DOHH2 (cell line): Measurements from ENCODE around the gene RPS6KA4.

Experiments
- EZH2phosphoT487 ChIP-seq: fragments of 200-600 bp; sonication (generic); IDR thresholded peaks from 2 replicates; pipeline ENCODE4 v1.6.1; 2017; ENCODE audit warnings: borderline replicate concordance, mild to moderate bottlenecking, antibody characterized with exemption, low read length, moderate library complexity, mixed read lengths
- TF ChIP-seq, protein P1 (sequence below): fragments of 200-600 bp; sonication (generic); IDR thresholded peaks from one replicate; pipeline ENCODE4 v1.5.1; 2014; ENCODE audit warnings: antibody characterized with exemption, mild to moderate bottlenecking, low read depth, low read length; ENCODE audit not compliant: poor library complexity, severe bottlenecking

DNA sequence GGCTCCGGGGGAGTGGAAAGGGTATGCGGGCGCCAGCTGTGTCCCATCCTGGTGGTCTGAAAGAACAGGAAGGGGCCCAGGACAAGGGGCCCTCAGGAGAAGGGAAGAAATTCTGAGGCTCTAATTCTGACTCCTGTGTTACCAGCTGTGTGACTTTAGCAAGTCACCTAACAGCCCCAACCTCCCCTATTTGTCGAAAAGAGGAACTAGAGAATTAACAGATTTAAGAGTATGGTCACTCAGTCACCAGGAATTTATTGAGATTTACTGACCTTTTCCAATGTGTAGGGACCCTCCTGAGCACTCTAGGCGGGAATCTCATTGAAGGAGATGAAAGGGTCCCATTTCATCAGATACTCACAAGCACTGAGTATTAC lies 14.6 kb downstream of the RPS6KA4 start:
- TF ChIP-seq, protein P1, sequence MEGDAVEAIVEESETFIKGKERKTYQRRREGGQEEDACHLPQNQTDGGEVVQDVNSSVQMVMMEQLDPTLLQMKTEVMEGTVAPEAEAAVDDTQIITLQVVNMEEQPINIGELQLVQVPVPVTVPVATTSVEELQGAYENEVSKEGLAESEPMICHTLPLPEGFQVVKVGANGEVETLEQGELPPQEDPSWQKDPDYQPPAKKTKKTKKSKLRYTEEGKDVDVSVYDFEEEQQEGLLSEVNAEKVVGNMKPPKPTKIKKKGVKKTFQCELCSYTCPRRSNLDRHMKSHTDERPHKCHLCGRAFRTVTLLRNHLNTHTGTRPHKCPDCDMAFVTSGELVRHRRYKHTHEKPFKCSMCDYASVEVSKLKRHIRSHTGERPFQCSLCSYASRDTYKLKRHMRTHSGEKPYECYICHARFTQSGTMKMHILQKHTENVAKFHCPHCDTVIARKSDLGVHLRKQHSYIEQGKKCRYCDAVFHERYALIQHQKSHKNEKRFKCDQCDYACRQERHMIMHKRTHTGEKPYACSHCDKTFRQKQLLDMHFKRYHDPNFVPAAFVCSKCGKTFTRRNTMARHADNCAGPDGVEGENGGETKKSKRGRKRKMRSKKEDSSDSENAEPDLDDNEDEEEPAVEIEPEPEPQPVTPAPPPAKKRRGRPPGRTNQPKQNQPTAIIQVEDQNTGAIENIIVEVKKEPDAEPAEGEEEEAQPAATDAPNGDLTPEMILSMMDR, result no peak
- TF ChIP-seq EZH2phosphoT487, result no peak
